PC-3 (cell line): ENCODE results near the gene EXOC6. TPM values are rescaled to one million over a fixed set of nuclear protein-coding genes. Genes with fewer than 3 reads are reported as not detected.

ENCODE experiments used
- ATAC-seq: fragments of 200-7000 bp; cut with Tn5 transposase; 2 replicates; pipeline ENCODE4 v1.9.1; 2020; ENCODE audit warnings: mild to moderate bottlenecking, moderate library complexity
- BruUV-seq: library from RNA; stranded (reverse); fragments of 400-500 nt; replicated peaks from 2 replicates; lab custom pipeline; 2021; lab: Mats Ljungman, UMichigan
- CTCF ChIA-PET: fragments of 300-600 bp; sonication (Branson Sonifier 250); formaldehyde crosslinking; loops from one replicate; lab custom pipeline; 2022; ENCODE audit warnings: antibody characterized with exemption; lab: Charles Lee
- POLR2A ChIA-PET: fragments of 300-600 bp; sonication (Branson Sonifier 250); formaldehyde crosslinking; loops from one replicate; lab custom pipeline; 2022; ENCODE audit warnings: antibody characterized with exemption; ENCODE audit not compliant: unreplicated experiment; lab: Charles Lee
- DNase-seq: peaks from one replicate; pipeline ENCODE4 v3.0.0-alpha.2; 2015
- H2AFZ ChIP-seq: fragments of 300-600 bp; sonication (generic); 2 replicates; pipeline ENCODE4 v1.6.0; 2016; ENCODE audit warnings: antibody characterized with exemption, low read length
- H3F3A ChIP-seq: fragments of 300-600 bp; sonication (generic); one replicate; pipeline ENCODE4 v1.6.0; 2017; ENCODE audit warnings: antibody characterized with exemption, low read length, control low read depth, mild to moderate bottlenecking; ENCODE audit not compliant: unreplicated experiment
- H3K27ac ChIP-seq: fragments of 300-600 bp; sonication (generic); 2 replicates; pipeline ENCODE4 v1.5.1; 2016; ENCODE audit warnings: mild to moderate bottlenecking, low read length
- H3K27me3 ChIP-seq: fragments of 300-600 bp; sonication (generic); 2 replicates; pipeline ENCODE4 v1.6.1; 2016; ENCODE audit warnings: low read length, mixed read lengths
- H3K36me3 ChIP-seq: fragments of 300-600 bp; sonication (generic); 2 replicates; pipeline ENCODE4 v1.6.1; 2016; ENCODE audit warnings: low read depth, mixed run types, low read length, mixed read lengths
- H3K4me1 ChIP-seq: fragments of 300-600 bp; sonication (generic); 2 replicates; pipeline ENCODE4 v1.5.1; 2016; ENCODE audit warnings: low read length; ENCODE audit not compliant: insufficient read depth
- H3K4me2 ChIP-seq: fragments of 300-600 bp; sonication (generic); 2 replicates; pipeline ENCODE4 v1.6.0; 2016; ENCODE audit warnings: low read length
- H3K4me3 ChIP-seq: fragments of 300-600 bp; sonication (generic); 2 replicates; pipeline ENCODE4 v1.5.1; 2016; ENCODE audit warnings: mild to moderate bottlenecking, low read length, mixed read lengths
- H3K79me2 ChIP-seq: fragments of 300-600 bp; sonication (generic); 2 replicates; pipeline ENCODE4 v1.6.1; 2017; ENCODE audit warnings: low read length, mixed read lengths
- H3K9ac ChIP-seq: fragments of 300-600 bp; sonication (generic); 2 replicates; pipeline ENCODE4 v1.6.0; 2016; ENCODE audit warnings: mild to moderate bottlenecking, low read length
- H3K9me2 ChIP-seq: fragments of 300-600 bp; sonication (generic); replicated peaks from 2 replicates; pipeline ENCODE4 v1.6.1; 2016; ENCODE audit warnings: mixed run types, low read length, mixed read lengths
- H3K9me3 ChIP-seq: fragments of 300-600 bp; sonication (generic); 2 replicates; pipeline ENCODE4 v1.6.1; 2016; ENCODE audit warnings: low read length, mixed read lengths
- H4K20me1 ChIP-seq: fragments of 300-600 bp; sonication (generic); 2 replicates; pipeline ENCODE4 v1.6.1; 2016; ENCODE audit warnings: low read length, mixed read lengths
- CTCF ChIP-seq: fragments of 300-600 bp; sonication (generic); conservative IDR thresholded peaks from 2 replicates; pipeline ENCODE4 v1.5.1; 2017; ENCODE audit warnings: antibody characterized with exemption, low read depth, mild to moderate bottlenecking, low read length
- EZH2 ChIP-seq: fragments of 300-600 bp; sonication (generic); IDR thresholded peaks from one replicate; pipeline ENCODE4 v1.6.1; 2017; ENCODE audit warnings: antibody characterized with exemption, mild to moderate bottlenecking, low read length; ENCODE audit not compliant: unreplicated experiment
- EZH2phosphoT487 ChIP-seq: fragments of 300-600 bp; sonication (generic); IDR thresholded peaks from 2 replicates; pipeline ENCODE4 v1.6.1; 2018; ENCODE audit warnings: mild to moderate bottlenecking, antibody characterized with exemption, low read length, borderline replicate concordance
- intact Hi-C: fragments of 100-400 bp; cut with micrococcal nuclease; formaldehyde crosslinking; loops from 2 replicates; pipeline ENCODE4 v1.9.0; 2023
- total RNA-seq: library from RNA; depleted of rRNA; stranded (reverse); fragments of >200 nt; gene quantifications from 2 replicates; pipeline ENCODE4 v1.2.3, GENCODE V29; 2014

The EXOC6 gene
- total RNA-seq, 1 experiment from 2014 or later: 5.7 TPM

- Histone ChIP-seq H3K9me2 (no peaks in the 10 kb centered on the region), H3K4me2 (no peak overlapping the region), H4K20me1 (no peaks in the 10 kb centered on the region), H3K9me3 (no peaks in the 10 kb centered on the region), H3K79me2 (no peaks in the 10 kb centered on the region), H3K4me1 (peaks cover 12% of the 10 kb centered on the region), H3K9ac (no peak overlapping the region), H2AFZ (no peak overlapping the region), H3K4me3 (no peak overlapping the region), H3K27ac (no peak overlapping the region), H3F3A (no peaks in the 10 kb centered on the region), H3K36me3 (no peaks in the 10 kb centered on the region), H3K27me3 (no peaks in the 10 kb centered on the region)
- DNase-seq (no peak), ATAC-seq (no peak)
- POLR2A ChIA-PET: no interaction called here
- no TSS peak for BruUV-seq
- TF ChIP-seq EZH2 (no peak), CTCF (no peak), EZH2phosphoT487 (no peak)
- intact Hi-C loops: no loop called here
- CTCF ChIA-PET: no interaction called here
Measured at GRCh38 chr10:92832998-92833650, 15.2 kb upstream of the EXOC6 start.

GRCh38 chr10:92834331-92834730, 14.0 kb upstream of the EXOC6 start:
- Histone ChIP-seq H2AFZ (no peak overlapping the region), H3K4me1 (peaks cover 12% of the 10 kb centered on the region), H3K79me2 (no peaks in the 10 kb centered on the region), H3K9me3 (no peaks in the 10 kb centered on the region), H4K20me1 (no peaks in the 10 kb centered on the region), H3K9me2 (no peaks in the 10 kb centered on the region), H3F3A (no peaks in the 10 kb centered on the region), H3K4me2 (no peak overlapping the region), H3K27me3 (no peaks in the 10 kb centered on the region), H3K36me3 (no peaks in the 10 kb centered on the region), H3K9ac (no peak overlapping the region), H3K4me3 (no peak overlapping the region), H3K27ac (no peak overlapping the region)
- DNase-seq (no peak), ATAC-seq (no peak)
- intact Hi-C loops: no loop called here
- BruUV-seq: no TSS peak
- POLR2A ChIA-PET: no interaction called here
- CTCF ChIA-PET: interaction anchor here (0.8 kb wide), 1 partner anchor 9 kb away, joined by 3 read pairs; no protein-coding TSS in a partner anchor
- TF ChIP-seq EZH2: no peak
- no peak for TF ChIP-seq EZH2phosphoT487
- no peak for TF ChIP-seq CTCF

GRCh38 chr10:92834986-92835385, 13.3 kb upstream of the EXOC6 start:
- DNase-seq (peak; percentile 45), ATAC-seq (peak; percentile 56)
- Histone ChIP-seq H3K4me1 (peaks cover 12% of the 10 kb centered on the region), H3K9ac (no peak overlapping the region), H3K27ac (no peak overlapping the region), H3K9me2 (no peaks in the 10 kb centered on the region), H3K4me2 (peak overlapping the region; percentile 36; the same call in 1 of the 2 replicates), H3F3A (no peaks in the 10 kb centered on the region), H2AFZ (no peak overlapping the region), H3K36me3 (no peaks in the 10 kb centered on the region), H3K4me3 (no peak overlapping the region), H3K27me3 (no peaks in the 10 kb centered on the region), H3K9me3 (no peaks in the 10 kb centered on the region), H4K20me1 (no peaks in the 10 kb centered on the region), H3K79me2 (no peaks in the 10 kb centered on the region)
- intact Hi-C loops: no loop called here
- no peak for TF ChIP-seq CTCF
- no peak for TF ChIP-seq EZH2
- TF ChIP-seq EZH2phosphoT487: no peak
- ChIA-PET CTCF (interaction anchor here (0.6 kb wide), 1 partner anchor 318 kb away, joined by 8 read pairs; no protein-coding TSS in a partner anchor), POLR2A (no interaction called here)
- BruUV-seq: no TSS peak
